GM12873 (cell line): ENCODE measurements around the gene ZNF614.

ENCODE experiments used
- CTCF ChIP-seq: IDR thresholded peaks from 2 replicates; pipeline ENCODE4 v1.5.1; 2012; ENCODE audit warnings: low read depth, mild to moderate bottlenecking, moderate library complexity, low read length, control low read depth; ENCODE audit not compliant: insufficient read depth; ENCODE audit errors: missing control alignments

ZNF614 gene

GRCh38 chr19:52039169-52039568, 11.0 kb upstream of the ZNF614 start:
- TF ChIP-seq CTCF, result no peak

DNA sequence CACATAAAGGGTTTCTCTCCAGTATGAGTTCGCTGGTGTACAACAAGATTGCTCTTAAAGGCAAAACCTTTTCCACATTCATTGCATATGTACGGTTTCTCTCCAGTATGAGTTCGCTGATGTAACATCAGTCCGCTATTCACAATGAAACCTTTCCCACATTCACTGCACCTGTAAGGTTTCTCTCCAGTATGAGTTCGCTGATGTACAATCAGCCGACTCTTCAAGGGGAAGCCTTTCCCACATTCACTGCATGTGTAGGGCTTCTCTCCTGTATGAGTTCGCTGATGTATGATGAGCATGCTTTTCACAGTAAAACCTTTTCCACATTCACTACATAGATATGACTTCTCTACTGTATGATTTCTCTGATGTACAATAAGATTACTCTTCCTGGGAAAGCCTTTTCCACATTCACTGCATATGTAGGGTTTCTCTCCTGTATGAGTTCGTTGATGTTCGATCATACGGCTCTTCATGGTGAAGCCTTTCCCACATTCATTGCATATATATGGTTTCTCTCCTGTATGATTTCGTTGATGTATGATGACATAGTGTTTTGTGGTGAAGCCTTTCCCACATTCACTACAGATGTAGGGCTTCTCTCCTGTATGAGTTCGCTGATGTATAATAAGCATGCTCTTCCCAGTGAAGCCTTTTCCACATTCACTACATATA, 6.0 kb upstream of the ZNF614 start:
- TF ChIP-seq CTCF, result no peak

DNA sequence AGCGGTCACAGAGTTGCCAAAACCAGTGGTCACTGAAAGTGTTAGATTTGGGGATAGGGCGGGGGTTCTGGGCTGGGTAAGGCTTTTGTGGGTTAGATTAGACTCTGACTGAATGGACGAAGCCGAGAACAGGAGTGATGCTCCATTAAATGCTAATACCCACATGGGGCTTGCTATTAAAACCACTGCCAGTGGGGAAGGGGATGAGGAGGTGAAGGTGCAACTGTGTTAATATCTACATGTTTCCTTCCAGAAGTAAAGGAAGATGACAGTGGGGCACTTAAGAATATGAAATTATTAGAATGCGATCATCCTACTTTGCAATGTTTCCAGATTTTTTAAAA, 573 bp upstream of the ZNF614 start:
- TF ChIP-seq CTCF, result no peak

GRCh38 chr19:52022193-52022592, 6.0 kb downstream of the ZNF614 start:
- no peak for TF ChIP-seq CTCF

- no peak for TF ChIP-seq CTCF
These were observed 7.7 kb downstream of the ZNF614 start for GRCh38 chr19:52020506-52020905.

GRCh38 chr19:52010674-52011073, 17.5 kb downstream of the ZNF614 start:
- no peak for TF ChIP-seq CTCF

GRCh38 chr19:52007806-52008557, 20.2 kb downstream of the ZNF614 start, which contains the start of gene ZNF615:
Gene ZNF615 (minus strand): TSS chr19:52008211. CDS start chr19:52003711, 4,500 bp downstream.
- no peak for TF ChIP-seq CTCF
